ENCODE results near the gene MPO. TPM values are rescaled to one million over a fixed set of nuclear protein-coding genes. Genes with fewer than 3 reads are reported as not detected.

Gene MPO
- polyA plus RNA-seq, 6 donors from 2014 or later: 0.12 to 0.29 TPM; not detected in 4

GRCh38 chr17:58315750-58316149 is 35.0 kb upstream of the MPO start:
- Mint-ChIP-seq H3K27ac (peak overlapping the region in 1 of 6 donors; percentile 88), H3K27me3 (no peaks in the 10 kb centered on the region), H3K4me3 (no peak overlapping the region), H3K4me1 (peaks cover 8 to 20% (median 14%) of the 10 kb centered on the region in 3 donors), H3K9me3 (no peaks in the 10 kb centered on the region), H3K36me3 (no peaks in the 10 kb centered on the region)
- ATAC-seq (ENCODE audit: low read depth in 2 of 2) (no peak), DNase-seq (no peak)

- Mint-ChIP-seq H3K27ac (no peak overlapping the region), H3K4me3 (no peak overlapping the region), H3K36me3 (no peaks in the 10 kb centered on the region), H3K9me3 (no peaks in the 10 kb centered on the region), H3K27me3 (no peaks in the 10 kb centered on the region), H3K4me1 (peaks cover 8 to 20% (median 14%) of the 10 kb centered on the region in 3 donors)
- DNase-seq (no peak), ATAC-seq (ENCODE audit: low read depth in 2 of 2) (no peak)
Measured at GRCh38 chr17:58315281-58315711, 34.6 kb upstream of the MPO start.

GRCh38 chr17:58314706-58315015 is 33.9 kb upstream of the MPO start:
- DNase-seq (no peak), ATAC-seq (ENCODE audit: low read depth in 2 of 2) (no peak)
- no peaks in the 10 kb centered on the region for H3K36me3 Mint-ChIP-seq
- no peaks in the 10 kb centered on the region for H3K27me3 Mint-ChIP-seq
- H3K27ac Mint-ChIP-seq: peak overlapping the region in 2 of 6 donors; percentile 66 to 81
- H3K9me3 Mint-ChIP-seq: no peaks in the 10 kb centered on the region
- H3K4me3 Mint-ChIP-seq: no peak overlapping the region
- H3K4me1 Mint-ChIP-seq: peaks cover 12 to 20% (median 14%) of the 10 kb centered on the region in 3 donors

GRCh38 chr17:58313815-58314705 is 33.3 kb upstream of the MPO start:
- H3K4me3 Mint-ChIP-seq: no peak overlapping the region
- no peaks in the 10 kb centered on the region for H3K36me3 Mint-ChIP-seq
- ATAC-seq (ENCODE audit: low read depth in 2 of 2) (no peak), DNase-seq (no peak)
- peaks cover 14 to 20% (median 15%) of the 10 kb centered on the region in 3 donors for H3K4me1 Mint-ChIP-seq
- no peaks in the 10 kb centered on the region for H3K9me3 Mint-ChIP-seq
- no peaks in the 10 kb centered on the region for H3K27me3 Mint-ChIP-seq
- H3K27ac Mint-ChIP-seq: peak overlapping the region in 3 of 6 donors; percentile 26 to 81 (median 69)

GRCh38 chr17:58312829-58313228 is 32.1 kb upstream of the MPO start:
- H3K27me3 Mint-ChIP-seq: no peaks in the 10 kb centered on the region
- no peaks in the 10 kb centered on the region for H3K36me3 Mint-ChIP-seq
- DNase-seq (no peak), ATAC-seq (ENCODE audit: low read depth in 2 of 2) (no peak)
- no peak overlapping the region for H3K4me3 Mint-ChIP-seq
- peaks cover 13 to 17% (median 16%) of the 10 kb centered on the region in 3 donors for H3K4me1 Mint-ChIP-seq
- H3K9me3 Mint-ChIP-seq: no peaks in the 10 kb centered on the region
- no peak overlapping the region for H3K27ac Mint-ChIP-seq

GRCh38 chr17:58312021-58312630 is 31.4 kb upstream of the MPO start:
- H3K9me3 Mint-ChIP-seq: no peaks in the 10 kb centered on the region
- no peak for ATAC-seq (ENCODE audit: low read depth in 2 of 2)
- peak overlapping the region in 1 of 8 donors; percentile 57 for H3K4me3 Mint-ChIP-seq
- H3K27ac Mint-ChIP-seq: no peak overlapping the region
- peaks cover 6 to 10% (median 9%) of the 10 kb centered on the region in 3 donors for H3K4me1 Mint-ChIP-seq
- DNase-seq: no peak
- no peaks in the 10 kb centered on the region for H3K36me3 Mint-ChIP-seq
- H3K27me3 Mint-ChIP-seq: no peaks in the 10 kb centered on the region

GRCh38 chr17:58311429-58311894 is 30.7 kb upstream of the MPO start:
- Mint-ChIP-seq H3K4me1 (peaks cover 7 to 9% (median 9%) of the 10 kb centered on the region in 3 donors), H3K27me3 (no peaks in the 10 kb centered on the region), H3K9me3 (no peaks in the 10 kb centered on the region), H3K36me3 (no peaks in the 10 kb centered on the region), H3K4me3 (no peak overlapping the region), H3K27ac (no peak overlapping the region)
- no peak for DNase-seq
- no peak for ATAC-seq (ENCODE audit: low read depth in 2 of 2)

GRCh38 chr17:58310511-58311428 is 30.0 kb upstream of the MPO start:
- peaks cover 7 to 9% (median 9%) of the 10 kb centered on the region in 3 donors for H3K4me1 Mint-ChIP-seq
- H3K27ac Mint-ChIP-seq: no peak overlapping the region
- DNase-seq (no peak), ATAC-seq (ENCODE audit: low read depth in 2 of 2) (no peak)
- H3K4me3 Mint-ChIP-seq: no peak overlapping the region
- H3K9me3 Mint-ChIP-seq: no peaks in the 10 kb centered on the region
- H3K27me3 Mint-ChIP-seq: no peaks in the 10 kb centered on the region
- H3K36me3 Mint-ChIP-seq: no peaks in the 10 kb centered on the region

- Mint-ChIP-seq H3K4me3 (no peak overlapping the region), H3K36me3 (no peaks in the 10 kb centered on the region), H3K9me3 (no peaks in the 10 kb centered on the region), H3K27ac (no peak overlapping the region), H3K27me3 (no peaks in the 10 kb centered on the region), H3K4me1 (peaks cover 7 to 9% (median 9%) of the 10 kb centered on the region in 3 donors)
- ATAC-seq (ENCODE audit: low read depth in 2 of 2): no peak
- DNase-seq: no peak
Measured at GRCh38 chr17:58309918-58310259, 29.2 kb upstream of the MPO start.

- peaks cover 10% of the 10 kb centered on the region in 3 donors for H3K4me1 Mint-ChIP-seq
- peak overlapping the region in 1 of 6 donors; percentile 76 for H3K27ac Mint-ChIP-seq
- no peaks in the 10 kb centered on the region for H3K9me3 Mint-ChIP-seq
- H3K27me3 Mint-ChIP-seq: no peaks in the 10 kb centered on the region
- H3K36me3 Mint-ChIP-seq: no peaks in the 10 kb centered on the region
- H3K4me3 Mint-ChIP-seq: peak overlapping the region in 1 of 8 donors; percentile 47
- ATAC-seq (ENCODE audit: low read depth in 2 of 2): no peak
- DNase-seq: no peak
Measured at GRCh38 chr17:58308985-58309917, 28.5 kb upstream of the MPO start.

- Mint-ChIP-seq H3K27ac (no peak overlapping the region), H3K4me3 (no peak overlapping the region), H3K9me3 (no peaks in the 10 kb centered on the region), H3K4me1 (peaks cover 9 to 14% (median 10%) of the 10 kb centered on the region in 3 donors), H3K36me3 (no peaks in the 10 kb centered on the region), H3K27me3 (no peaks in the 10 kb centered on the region)
- ATAC-seq (ENCODE audit: low read depth in 2 of 2): no peak
- no peak for DNase-seq
Measured at GRCh38 chr17:58308173-58308984, 27.6 kb upstream of the MPO start.

Data from naive B cell (primary cell).